Stimulated activated naive CD4-positive, alpha-beta T cell (primary cell): ENCODE measurements around the gene LIPH.
"Not testable (repeated sequence)": the region's sequence is repeated elsewhere in the genome, so short reads cannot be mapped to it uniquely, and the experiment has no call there.

Experiments
- DNase-seq, 6 experiments: peaks; one replicate each; lab custom pipeline; 2025; lab: John Stamatoyannopoulos, UW

The LIPH gene

GRCh38 chr3:185552358-185552877, at the start of gene LIPH:
Gene LIPH, minus strand, starts transcription at chr3:185552588. Its CDS starts 117 bp downstream, at chr3:185552471.
- no peak for DNase-seq

GRCh38 chr3:185595526-185595925, 43.1 kb upstream of the LIPH start:
- no peak for DNase-seq

- no peak for DNase-seq
Observed at GRCh38 chr3:185594073-185594472, 41.7 kb upstream of the LIPH start.

- no peak for DNase-seq
Observed at GRCh38 chr3:185586686-185587039, 34.3 kb upstream of the LIPH start.

- DNase-seq = peak; percentile 96 to 99 (median 99)
Observed at GRCh38 chr3:185585859-185586685, 33.7 kb upstream of the LIPH start, which contains the start of gene SENP2. Gene SENP2, plus strand, starts transcription at chr3:185586295. Its CDS starts 119 bp downstream, at chr3:185586414.

- DNase-seq = no peak
Observed at GRCh38 chr3:185585518-185585858, 33.1 kb upstream of the LIPH start.

GRCh38 chr3:185584686-185585085, 32.3 kb upstream of the LIPH start:
- no peak for DNase-seq

GRCh38 chr3:185583925-185584324, 31.5 kb upstream of the LIPH start:
- no peak for DNase-seq

- no peak for DNase-seq
Observed at GRCh38 chr3:185582871-185583270, 30.5 kb upstream of the LIPH start.

- DNase-seq = no peak
Observed at GRCh38 chr3:185582236-185582635, 29.8 kb upstream of the LIPH start.

GRCh38 chr3:185575108-185575869, 22.9 kb upstream of the LIPH start:
- peak in 4 of 6 experiments; percentile 12 to 78 (median 63) for DNase-seq

- no peak for DNase-seq
Observed at GRCh38 chr3:185572183-185572582, 19.8 kb upstream of the LIPH start.

GRCh38 chr3:185561958-185562357, 9.6 kb upstream of the LIPH start:
- peak in 1 of 6 experiments; percentile 8 for DNase-seq

GRCh38 chr3:185561374-185561943, 9.1 kb upstream of the LIPH start:
- no peak for DNase-seq

- DNase-seq = no peak
Observed at GRCh38 chr3:185560676-185561075, 8.3 kb upstream of the LIPH start.

GRCh38 chr3:185559706-185560090, 7.3 kb upstream of the LIPH start:
- DNase-seq = no peak

- DNase-seq = no peak
Observed at GRCh38 chr3:185558395-185558794, 6.0 kb upstream of the LIPH start.

GRCh38 chr3:185556640-185557039, 4.3 kb upstream of the LIPH start:
- not testable (repeated sequence) for DNase-seq

- DNase-seq = no peak
Observed at GRCh38 chr3:185555860-185556347, 3.5 kb upstream of the LIPH start.

GRCh38 chr3:185555101-185555501, 2.7 kb upstream of the LIPH start:
- no peak for DNase-seq

GRCh38 chr3:185549651-185550111, 2.7 kb downstream of the LIPH start:
- no peak for DNase-seq

- DNase-seq = no peak
Observed at GRCh38 chr3:185549122-185549521, 3.3 kb downstream of the LIPH start.
